Globus pallidus (tissue), 1 donor: Measurements from ENCODE around the gene DHX16.
"Not testable (repeated sequence)": the region's sequence is repeated elsewhere in the genome, so short reads cannot be mapped to it uniquely, and the experiment has no call there.

Experiments used
- DNase-seq: peaks from one replicate; pipeline ENCODE4 v3.0.0-alpha.2; 2015; ENCODE audit warnings: low spot score

The DHX16 gene

DNA sequence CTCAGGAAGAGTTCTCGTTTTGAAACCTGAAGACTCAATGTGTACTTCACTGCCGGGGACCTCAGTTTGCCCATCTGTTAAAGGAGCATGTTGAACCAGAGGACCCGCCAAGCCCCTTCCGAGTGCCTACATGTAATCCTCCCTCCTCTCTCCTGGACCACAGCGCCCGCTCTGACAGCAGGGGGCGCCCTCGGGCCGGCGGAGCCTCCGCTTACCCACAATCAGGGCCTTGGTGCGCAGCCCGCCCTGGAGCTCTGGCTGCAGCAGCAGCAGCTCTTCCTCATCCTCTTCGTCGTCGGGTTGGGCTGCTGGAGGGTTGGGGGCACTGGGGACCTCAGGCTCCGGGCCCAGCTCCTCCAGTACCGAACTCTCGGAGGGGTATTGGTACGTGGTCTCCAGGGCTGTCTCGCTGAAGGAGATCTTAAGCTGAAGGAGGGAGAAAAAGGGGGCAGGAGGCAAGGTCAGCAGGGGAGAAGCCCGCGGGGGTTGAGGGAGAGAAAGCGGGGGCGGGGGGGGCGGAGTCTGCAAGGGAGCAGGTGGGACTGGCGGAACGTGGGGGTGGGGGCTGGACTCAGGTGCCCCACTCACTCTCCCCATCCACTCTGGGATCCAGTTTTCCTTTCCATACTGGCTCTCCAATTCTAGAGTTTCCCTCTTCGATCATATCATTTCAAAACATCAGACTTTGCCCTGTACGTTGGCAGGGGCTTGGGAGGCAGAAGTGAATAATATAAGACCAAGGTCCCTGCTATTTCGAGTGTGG lies 6.3 kb upstream of the DHX16 start:
- DNase-seq = peak; percentile 74

GRCh38 chr6:30676660-30677285 lies 4.0 kb upstream of the DHX16 start:
- no peak for DNase-seq

- no peak for DNase-seq
Observed at GRCh38 chr6:30670760-30671527, 1.9 kb downstream of the DHX16 start.

- not testable (repeated sequence) for DNase-seq
Observed at GRCh38 chr6:30666300-30666699, 6.5 kb downstream of the DHX16 start.

DNA sequence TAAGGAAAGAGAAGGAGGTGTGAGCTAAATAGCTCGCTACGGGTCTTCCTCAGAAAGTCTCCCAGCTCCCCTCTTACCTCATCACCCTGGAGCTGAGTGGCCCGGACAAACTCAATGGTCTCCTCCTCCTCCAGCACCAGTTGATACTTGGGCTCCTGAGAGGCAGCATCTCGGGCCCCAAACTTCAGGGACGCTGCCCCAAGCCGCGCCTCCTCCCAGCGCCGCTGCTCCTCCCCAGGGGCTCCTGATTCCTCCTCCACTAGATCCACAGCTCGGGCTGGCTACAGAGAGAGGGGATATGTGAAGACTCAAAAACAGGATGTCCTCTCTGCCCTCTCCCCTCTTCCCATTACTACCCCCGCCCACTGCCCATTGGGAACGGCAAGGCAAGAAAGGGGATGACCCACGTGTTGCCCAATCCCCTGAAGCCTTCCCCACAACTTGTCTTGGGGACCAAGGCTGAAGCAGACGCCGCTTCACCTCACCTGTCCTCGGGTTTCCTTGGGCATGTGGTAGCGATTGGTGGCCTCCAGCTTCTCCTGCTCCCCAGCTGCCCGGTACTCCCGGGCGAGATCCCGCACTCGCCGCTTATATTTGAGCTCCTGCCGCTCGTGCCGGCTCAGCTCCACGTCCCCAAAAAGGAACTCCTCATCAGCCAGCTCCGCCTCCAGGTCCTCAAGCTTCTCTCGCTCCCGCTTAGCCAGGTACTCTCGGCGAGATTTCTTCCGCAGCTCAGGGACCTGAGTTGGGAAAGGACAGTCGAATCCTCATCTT lies 7.6 kb downstream of the DHX16 start:
- DNase-seq = no peak

DNA sequence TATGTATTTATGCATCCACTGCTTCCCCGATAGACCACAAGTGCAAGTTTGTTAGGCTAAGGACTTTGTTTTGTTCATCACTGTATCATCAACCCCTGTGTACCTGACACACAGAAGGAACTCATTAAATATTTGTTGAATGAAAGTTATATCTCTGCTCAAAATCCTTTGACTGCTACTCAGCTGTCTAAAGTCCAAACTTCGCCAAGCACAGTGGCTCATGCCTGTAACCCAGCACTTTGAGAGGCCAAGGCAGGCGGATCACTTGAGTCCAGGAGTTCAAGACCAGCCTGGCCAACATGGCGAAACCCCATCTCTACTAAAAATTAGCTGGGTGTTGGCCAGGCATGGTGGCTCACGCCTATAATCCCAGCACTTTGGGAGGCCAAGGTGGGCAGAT lies 14.9 kb downstream of the DHX16 start:
- DNase-seq = not testable (repeated sequence)

GRCh38 chr6:30657454-30657853 lies 15.4 kb downstream of the DHX16 start:
- no peak for DNase-seq

DNA sequence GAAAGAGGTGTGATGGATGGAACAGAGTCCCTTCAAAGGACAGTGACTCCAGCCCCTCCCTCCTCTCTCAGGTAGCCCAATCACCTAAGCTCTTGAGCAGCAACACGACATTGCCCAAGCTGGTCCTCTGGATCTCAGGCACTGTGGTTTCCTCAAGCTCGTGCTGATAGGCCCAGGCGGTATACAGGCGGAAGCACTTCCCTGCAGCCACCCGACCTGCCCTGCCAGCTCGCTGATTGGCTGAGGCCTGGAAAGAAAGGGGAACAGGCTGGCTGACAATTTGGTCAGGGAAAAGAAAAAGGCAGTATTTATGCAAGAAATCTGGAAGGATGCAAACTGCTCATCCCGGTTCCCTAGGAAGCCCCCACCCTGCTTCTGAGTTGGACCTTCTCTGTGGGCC lies 16.3 kb downstream of the DHX16 start:
- no peak for DNase-seq

DNA sequence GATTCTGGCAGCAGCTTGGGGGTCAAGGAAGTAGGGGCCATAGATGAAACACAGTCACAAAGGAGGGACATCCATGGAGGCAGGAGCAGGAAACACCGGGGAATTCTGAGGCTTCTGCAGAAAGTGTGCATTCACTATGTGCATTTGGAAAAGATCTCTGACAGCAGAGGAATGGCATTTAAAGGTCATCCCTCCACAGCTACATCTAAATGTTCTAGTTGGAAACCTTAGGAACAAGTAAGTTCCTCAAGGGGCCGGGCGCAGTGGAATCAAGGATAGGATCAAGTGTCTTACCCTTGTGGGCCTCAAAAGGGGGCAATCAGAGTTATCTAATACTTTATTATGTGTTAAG lies 17.1 kb downstream of the DHX16 start:
- DNase-seq = no peak

DNA sequence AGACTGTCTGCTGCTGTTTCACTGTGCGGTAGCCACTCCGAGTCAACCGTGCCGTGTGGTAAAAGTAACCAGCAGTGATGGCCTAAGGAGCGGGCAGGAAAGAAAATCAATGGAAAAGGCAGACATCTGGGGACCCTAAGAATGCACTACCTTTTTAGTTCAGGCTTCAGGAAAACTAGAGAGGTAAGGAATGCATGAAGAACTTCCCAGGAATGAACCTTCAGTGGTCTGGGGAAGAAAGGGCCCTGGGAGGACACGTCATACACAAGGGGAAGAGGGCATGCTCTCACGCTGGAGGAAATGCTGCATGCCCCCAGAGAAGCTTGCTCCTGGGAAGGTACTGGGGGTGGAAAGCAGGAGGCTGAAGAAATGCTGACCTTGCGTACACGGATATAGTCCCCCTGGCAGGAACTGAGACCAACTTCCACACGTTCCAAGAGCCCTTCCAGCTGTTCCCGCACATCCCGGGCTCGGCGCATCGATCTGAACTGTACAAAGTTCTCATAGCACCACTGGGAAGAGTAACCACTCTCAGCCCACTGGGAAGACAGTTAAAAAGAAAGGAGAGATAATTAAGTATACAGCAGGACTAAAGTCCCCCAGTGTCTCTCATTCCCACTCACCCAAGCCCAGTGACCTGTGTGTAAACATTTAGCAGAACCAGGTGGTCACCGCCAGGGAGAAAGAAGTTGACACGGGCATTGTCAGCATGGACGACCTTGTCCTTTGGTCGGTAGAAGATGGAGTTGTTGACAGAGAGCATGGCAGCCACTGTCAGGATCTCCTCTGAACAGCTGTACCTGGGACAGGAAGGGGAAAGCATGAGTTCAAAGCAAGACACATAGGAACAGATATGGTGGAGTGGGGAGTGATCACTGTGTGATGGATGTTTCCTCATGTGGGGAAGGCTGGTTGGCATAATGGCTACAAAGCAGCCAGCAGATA lies 17.7 kb downstream of the DHX16 start:
- no peak for DNase-seq

DNA sequence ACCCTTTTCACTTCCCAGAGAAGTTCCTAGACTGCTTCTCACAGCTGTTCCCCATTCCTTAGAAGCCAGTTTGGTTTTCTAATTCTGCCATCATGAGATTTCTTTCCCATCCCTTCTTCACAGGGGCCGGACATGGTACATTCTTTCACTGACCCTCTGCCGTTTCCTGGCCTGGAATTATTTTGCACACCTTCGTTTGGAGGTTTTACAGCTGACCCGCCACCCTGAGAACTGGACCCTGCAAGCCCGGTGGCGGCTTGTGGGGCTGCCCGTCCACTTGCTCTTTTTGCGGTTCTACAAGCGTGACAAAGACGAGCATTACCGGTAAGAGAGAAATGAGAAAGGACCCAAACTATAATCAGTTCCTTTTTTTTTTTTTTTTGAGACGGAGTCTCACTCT lies 21.7 kb downstream of the DHX16 start:
- DNase-seq = no peak

DNA sequence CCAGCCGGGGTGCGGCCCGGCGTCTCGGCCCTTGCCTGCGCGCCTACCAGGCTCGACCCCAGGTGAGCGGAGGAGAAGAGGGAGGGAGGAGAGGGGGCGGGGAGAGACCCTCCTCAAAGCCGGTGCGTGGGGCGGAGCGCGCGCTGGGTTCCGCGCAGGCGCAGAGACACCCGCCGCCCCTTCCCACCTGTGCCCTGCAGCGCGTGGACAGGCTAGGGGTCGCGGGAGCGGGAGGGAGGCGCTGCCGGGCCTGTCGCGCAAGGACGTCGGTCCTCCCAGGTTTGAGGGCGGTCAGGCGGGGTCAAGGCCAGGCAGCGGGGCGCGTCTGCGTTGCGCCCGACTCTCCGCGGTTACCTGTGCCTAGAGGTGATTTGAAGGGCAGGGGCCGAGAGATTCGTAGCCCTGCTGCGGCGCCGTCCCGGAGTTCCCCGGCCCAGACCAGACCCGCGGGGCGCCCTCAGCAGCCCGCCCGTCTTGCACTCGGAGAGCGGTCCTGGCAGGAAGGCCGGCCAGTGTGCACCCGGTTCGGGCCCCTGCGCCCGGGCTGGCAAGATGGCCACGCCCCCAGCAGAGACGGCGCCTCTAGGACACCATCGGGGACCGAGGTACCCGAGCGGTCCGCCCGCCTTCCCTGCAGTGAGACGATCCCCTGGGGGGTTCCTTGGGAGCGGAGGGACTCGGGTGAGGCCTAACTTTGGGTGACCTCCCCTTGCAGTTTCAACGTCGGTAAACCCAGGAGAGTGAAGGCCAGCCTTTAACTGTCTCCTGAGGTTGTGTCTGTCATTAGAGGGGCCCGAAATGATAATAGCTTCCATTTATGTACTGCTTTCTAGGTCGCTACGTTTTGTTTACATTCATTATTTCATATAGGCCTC lies 25.3 kb downstream of the DHX16 start:
- peak; percentile 47 for DNase-seq

DNA sequence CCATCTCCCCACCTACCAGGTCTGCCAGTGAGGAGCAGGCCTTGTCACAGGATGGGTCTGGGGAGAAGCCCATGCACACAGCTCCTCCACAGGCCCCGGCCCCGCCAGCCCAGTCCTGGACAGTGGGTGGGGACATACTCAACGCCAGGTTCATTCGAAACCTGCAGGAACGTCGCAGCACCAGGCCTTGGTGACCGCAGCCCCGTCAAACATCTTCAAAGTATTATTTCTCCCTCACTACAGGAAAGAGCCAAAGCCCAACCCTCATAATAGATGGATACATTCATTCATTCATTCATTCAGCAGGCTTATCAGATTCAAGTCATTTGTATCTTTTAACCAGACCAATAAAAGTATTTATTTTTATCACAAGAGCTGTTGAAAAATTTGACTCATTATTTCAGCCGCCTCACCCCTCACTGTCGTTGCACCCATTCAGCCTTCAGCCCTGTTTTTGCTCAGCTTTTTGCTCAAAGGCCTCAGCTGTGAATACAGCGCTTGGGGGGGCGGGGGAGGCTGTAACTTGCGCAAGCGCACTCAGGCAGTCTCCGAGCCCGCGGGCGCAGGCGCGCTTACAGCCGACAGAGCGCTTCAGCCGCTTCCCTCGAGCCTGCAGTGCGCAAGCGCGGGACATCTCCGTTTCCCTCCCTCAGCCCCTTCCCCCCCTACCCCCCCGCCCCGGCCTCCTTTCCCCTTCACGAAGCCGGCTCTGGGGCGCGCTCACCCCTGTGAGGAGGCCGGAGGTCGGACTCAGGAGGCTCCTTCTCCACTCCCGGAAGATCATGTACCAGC lies 26.2 kb downstream of the DHX16 start, which contains the start of gene C6orf136:
TSS of gene C6orf136 (plus strand) at position 684 of the 792 bp plus-strand sequence. CDS start at position 783, 99 bp downstream.
- peak; percentile 94 for DNase-seq

DNA sequence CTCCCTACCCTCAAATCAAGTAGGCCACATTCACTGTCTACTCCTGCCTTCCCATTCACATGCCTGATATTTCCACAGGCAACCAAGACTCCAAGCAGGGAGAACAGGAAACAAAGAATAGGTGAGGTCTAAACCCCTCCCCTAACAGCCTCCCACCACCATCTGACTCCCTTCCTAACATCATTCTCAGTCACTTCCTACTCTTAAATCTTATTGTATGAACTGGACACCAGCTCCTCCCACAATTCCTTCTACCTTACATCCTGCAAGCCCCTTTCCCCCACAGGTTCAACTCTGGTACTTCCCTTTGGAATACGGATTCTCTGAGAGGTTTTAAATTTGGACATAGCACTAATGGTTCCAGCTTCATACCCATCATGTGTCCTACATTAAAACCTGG lies 26.8 kb downstream of the DHX16 start:
- no peak for DNase-seq

GRCh38 chr6:30644769-30645168 lies 28.0 kb downstream of the DHX16 start:
- no peak for DNase-seq

GRCh38 chr6:30643656-30644055 lies 29.1 kb downstream of the DHX16 start:
- no peak for DNase-seq

GRCh38 chr6:30641048-30641447 lies 31.8 kb downstream of the DHX16 start:
- no peak for DNase-seq

GRCh38 chr6:30640481-30640880 lies 32.3 kb downstream of the DHX16 start:
- no peak for DNase-seq

DNA sequence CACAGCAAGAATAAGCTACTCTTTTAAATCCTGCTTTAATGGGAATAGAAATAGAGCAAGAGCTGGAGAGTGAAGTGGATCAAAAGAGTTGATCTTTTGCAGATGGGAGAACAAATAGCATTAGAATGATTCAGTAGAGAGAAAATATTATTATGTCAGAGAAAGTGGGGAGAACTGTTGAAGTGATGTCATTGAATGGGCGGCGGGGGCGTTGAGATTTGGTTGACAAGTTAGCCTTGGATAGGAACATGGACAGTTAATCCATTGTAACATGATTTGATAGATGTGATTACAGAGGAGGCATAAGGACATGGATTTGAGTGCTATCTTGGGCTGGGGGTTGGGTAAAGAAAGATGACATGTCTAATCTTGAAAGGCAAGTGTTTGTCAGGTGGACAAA lies 37.0 kb downstream of the DHX16 start:
- no peak for DNase-seq
